Neural progenitor cell (in vitro differentiated cells): ENCODE results near the gene CSGALNACT2.

Source experiments
- CTCF ChIP-seq: fragments of 200-600 bp; sonication (generic); IDR thresholded peaks from 2 replicates; pipeline ENCODE4 v1.5.1; 2017; ENCODE audit warnings: antibody characterized with exemption, mild to moderate bottlenecking
- EZH2 ChIP-seq: fragments of 200-600 bp; sonication (generic); IDR thresholded peaks from 2 replicates; pipeline ENCODE4 v1.6.1; 2017; ENCODE audit warnings: antibody characterized with exemption, mild to moderate bottlenecking, moderate library complexity

- TF ChIP-seq CTCF (peak; percentile 71), EZH2 (no peak)
Observed at GRCh38 chr10:43202224-43202656, 64.0 kb downstream of the CSGALNACT2 start.
